ENCODE measurements around the gene WDR81.

The WDR81 gene

DNA sequence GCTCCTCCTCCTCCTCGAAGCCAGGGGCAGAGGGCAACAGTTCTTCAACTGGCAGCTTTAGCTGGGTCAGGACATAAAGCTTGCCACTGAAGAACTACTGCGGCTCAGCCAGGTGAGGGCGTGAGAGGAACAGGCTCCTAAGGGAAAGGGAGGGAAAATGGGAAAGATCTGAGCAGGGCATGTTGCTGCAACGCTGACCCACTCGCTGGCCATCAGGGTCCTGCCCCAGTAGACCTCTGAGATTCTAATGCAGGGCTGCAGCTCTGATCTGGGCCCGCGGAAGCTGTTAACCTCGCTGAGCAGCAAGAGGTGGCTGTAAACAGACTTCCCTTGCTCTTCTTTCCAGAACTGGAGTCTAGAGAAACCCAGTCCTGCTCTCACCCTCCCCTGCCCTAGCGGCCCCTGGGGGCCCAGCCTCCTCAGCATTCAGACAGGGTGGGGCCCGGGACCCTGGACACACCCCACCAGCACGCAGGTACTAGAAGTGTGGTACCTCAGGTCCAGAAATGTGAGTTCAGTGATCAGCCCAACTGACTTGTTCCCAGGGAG, 10.6 kb upstream of the WDR81 start:
- peak overlapping the region; percentile 79 for H3K4me3 ChIP-seq (ENCODE audit: low read depth, low read length)
- DNase-seq (ENCODE audit: low read depth): peak; percentile 43
- peak; percentile 91 for TF ChIP-seq CTCF (IDR thresholded peaks at IDR 0.05; ENCODE audit: control insufficient read depth, extremely low read depth, insufficient read depth)

GRCh38 chr17:1714427-1714979, 10.0 kb upstream of the WDR81 start:
- H3K4me3 ChIP-seq (ENCODE audit: low read depth, low read length): peak overlapping the region; percentile 79
- peak; percentile 35 for DNase-seq (ENCODE audit: low read depth)
- TF ChIP-seq CTCF (IDR thresholded peaks at IDR 0.05; ENCODE audit: control insufficient read depth, extremely low read depth, insufficient read depth): no peak

- no peak for DNase-seq (ENCODE audit: low read depth)
- peak overlapping the region; percentile 79 for H3K4me3 ChIP-seq (ENCODE audit: low read depth, low read length)
- TF ChIP-seq CTCF (IDR thresholded peaks at IDR 0.05; ENCODE audit: control insufficient read depth, extremely low read depth, insufficient read depth): no peak
Measured at GRCh38 chr17:1714980-1715802, 9.3 kb upstream of the WDR81 start.

- no peak for DNase-seq (ENCODE audit: low read depth)
- peak overlapping the region; percentile 79 for H3K4me3 ChIP-seq (ENCODE audit: low read depth, low read length)
- TF ChIP-seq CTCF (IDR thresholded peaks at IDR 0.05; ENCODE audit: control insufficient read depth, extremely low read depth, insufficient read depth): no peak
Measured at GRCh38 chr17:1715803-1716075, 8.8 kb upstream of the WDR81 start.

DNA sequence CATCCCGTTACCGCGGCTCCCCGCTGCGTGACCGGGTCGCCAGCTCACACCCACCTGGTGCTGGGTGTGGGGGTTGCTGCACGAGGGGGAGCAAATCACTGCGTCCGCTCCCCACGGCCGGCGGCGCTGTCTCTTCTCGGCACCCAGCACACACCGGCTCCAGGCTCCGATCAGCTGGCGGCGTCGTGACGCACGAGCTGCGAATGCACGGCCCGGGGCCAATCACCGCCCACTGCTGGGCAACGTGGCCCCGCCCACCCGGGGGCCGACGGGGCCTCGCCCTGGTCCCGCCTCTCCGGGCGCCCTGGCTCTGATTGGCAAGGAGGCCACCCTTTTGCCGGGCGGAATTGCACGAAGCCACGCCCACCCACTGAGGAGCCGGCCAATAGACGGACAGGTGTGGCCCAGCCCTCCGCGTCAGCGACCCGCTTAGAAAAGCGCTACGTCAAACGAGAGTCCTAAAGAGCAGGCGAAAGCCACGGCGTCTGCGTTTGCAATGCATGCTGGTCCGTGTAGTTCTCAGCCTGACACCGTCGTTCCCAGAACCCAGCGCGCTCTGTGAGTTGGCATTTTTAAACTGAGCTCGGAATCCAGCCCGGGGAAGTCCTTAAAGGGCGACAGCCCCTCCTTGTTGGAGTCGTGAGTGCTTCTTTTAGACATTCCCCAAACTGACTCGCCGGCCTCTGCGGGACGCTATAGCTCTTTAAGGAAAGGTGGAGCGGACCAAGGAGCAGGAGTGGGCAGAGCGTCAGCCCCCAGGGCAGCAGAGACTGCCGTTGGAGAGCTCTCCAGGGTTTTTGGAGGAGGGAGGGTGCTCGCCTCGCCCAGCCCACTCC, 8.2 kb upstream of the WDR81 start:
- peak overlapping the region; percentile 79 for H3K4me3 ChIP-seq (ENCODE audit: low read depth, low read length)
- TF ChIP-seq CTCF (IDR thresholded peaks at IDR 0.05; ENCODE audit: control insufficient read depth, extremely low read depth, insufficient read depth): 0 out of 2 replicates have a peak, but pooled peaks have one; percentile 18
- peak; percentile 100 for DNase-seq (ENCODE audit: low read depth)

DNA sequence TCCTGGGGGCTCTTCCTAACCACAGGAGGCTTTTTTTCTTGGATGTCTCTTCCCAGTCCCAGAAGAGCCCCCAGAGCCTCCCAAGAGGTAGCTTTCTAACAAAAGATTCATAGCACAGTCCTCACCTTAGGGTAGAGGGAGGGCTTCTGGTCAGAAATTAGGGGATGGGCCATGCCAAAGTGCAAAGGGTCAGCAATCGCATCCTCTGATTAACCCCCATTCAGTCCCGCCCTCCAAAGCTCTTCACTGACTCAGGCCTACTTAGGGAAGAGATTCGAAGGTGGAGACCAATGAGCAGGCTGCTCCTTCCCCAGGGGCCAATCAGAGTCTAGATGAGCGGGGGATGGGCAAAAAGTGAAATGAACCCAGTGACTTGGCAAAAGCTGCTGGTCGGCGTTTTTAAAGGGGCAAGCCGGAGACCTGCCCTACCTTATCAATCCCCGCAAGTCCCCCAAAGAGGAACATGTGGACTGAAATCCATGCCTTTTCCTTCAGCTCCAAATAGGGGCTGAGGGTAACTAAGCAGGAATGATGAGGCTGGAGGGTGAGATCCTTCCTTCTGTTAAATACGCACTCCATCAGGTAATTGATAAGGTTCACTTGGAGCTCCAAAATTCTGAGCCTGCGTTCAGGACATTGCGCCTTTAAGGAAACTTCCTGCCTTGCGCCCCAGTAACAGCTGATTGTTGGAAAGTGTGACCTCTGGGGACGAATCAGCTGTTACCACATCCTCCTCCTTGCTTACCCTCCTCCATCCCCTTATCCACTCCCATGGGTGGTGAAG, 7.4 kb upstream of the WDR81 start:
- DNase-seq (ENCODE audit: low read depth): peak; percentile 98
- TF ChIP-seq CTCF (IDR thresholded peaks at IDR 0.05; ENCODE audit: control insufficient read depth, extremely low read depth, insufficient read depth): no peak
- H3K4me3 ChIP-seq (ENCODE audit: low read depth, low read length): peak overlapping the region; percentile 79

Data from LNCaP clone FGC (cell line).